ENCODE measurements around the gene APOBEC3A.

DNA sequence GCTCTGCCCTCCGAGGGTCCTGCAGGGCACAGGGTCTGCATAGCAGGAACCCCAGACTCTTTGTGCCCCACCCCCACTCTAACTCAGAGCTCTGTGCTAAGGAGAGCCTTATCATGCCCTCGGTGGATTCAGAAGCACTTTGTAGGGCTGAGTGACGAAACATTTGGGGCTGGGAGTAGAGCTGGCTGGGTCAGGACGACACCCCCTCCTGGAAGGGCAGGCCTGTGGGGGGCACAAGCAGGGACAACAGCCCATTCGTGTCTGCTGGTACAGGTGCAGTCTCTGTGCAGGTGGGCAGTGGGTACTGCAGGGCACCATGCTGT lies 8.9 kb downstream of the APOBEC3A start:
- TF ChIP-seq, protein P1, sequence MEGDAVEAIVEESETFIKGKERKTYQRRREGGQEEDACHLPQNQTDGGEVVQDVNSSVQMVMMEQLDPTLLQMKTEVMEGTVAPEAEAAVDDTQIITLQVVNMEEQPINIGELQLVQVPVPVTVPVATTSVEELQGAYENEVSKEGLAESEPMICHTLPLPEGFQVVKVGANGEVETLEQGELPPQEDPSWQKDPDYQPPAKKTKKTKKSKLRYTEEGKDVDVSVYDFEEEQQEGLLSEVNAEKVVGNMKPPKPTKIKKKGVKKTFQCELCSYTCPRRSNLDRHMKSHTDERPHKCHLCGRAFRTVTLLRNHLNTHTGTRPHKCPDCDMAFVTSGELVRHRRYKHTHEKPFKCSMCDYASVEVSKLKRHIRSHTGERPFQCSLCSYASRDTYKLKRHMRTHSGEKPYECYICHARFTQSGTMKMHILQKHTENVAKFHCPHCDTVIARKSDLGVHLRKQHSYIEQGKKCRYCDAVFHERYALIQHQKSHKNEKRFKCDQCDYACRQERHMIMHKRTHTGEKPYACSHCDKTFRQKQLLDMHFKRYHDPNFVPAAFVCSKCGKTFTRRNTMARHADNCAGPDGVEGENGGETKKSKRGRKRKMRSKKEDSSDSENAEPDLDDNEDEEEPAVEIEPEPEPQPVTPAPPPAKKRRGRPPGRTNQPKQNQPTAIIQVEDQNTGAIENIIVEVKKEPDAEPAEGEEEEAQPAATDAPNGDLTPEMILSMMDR (IDR thresholded peaks at IDR 0.05): no peak
- no peak for TF ChIP-seq POLR2AphosphoS5 (IDR thresholded peaks at IDR 0.05)
